Body of pancreas (tissue), 4 donors: ENCODE data around the gene KIZ. TPM values are rescaled to one million over a fixed set of nuclear protein-coding genes. Genes with fewer than 3 reads are reported as not detected.

ENCODE experiments used
- ATAC-seq: fragments of 150-250 bp; one replicate; pipeline ENCODE4 v1.9.1; 2016
- DNase-seq, 4 donors: peaks; one replicate each; pipeline ENCODE4 v3.0.0-alpha.2; 2019
- H3K27ac ChIP-seq, 4 donors: fragments of 200-600 bp; sonication (generic); 1 replicate in 3 of 4; 2 replicates in 1 of 4; pipeline versions ENCODE4 v1.5.1 to v1.6.1; 2016 to 2019; ENCODE audit warnings: mild to moderate bottlenecking in 1 of 4, mixed read lengths in 1 of 4, moderate library complexity in 1 of 4
- H3K27me3 ChIP-seq, 2 donors: fragments of 200-600 bp; sonication (generic); one replicate each; pipeline ENCODE4 v1.6.0; 2016; ENCODE audit warnings: mild to moderate bottlenecking in 1 of 2
- H3K36me3 ChIP-seq, 2 donors: fragments of 200-600 bp; sonication (generic); replicated peaks in 1 of 2; 2 replicates each; pipeline ENCODE4 v1.5.1; 2016; ENCODE audit warnings: low read depth in 2 of 2; ENCODE audit not compliant: insufficient read depth in 1 of 2
- H3K4me1 ChIP-seq: fragments of 200-600 bp; sonication (generic); one replicate; pipeline ENCODE4 v1.6.0; 2016
- H3K4me3 ChIP-seq, 2 donors: fragments of 200-600 bp; sonication (generic); 1 replicate in 1 of 2; 2 replicates in 1 of 2; pipeline ENCODE4 v1.5.1; 2016 to 2019
- H3K9me3 ChIP-seq, 3 donors: fragments of 200-600 bp; sonication (generic); 1 replicate in 2 of 3; 2 replicates in 1 of 3; pipeline ENCODE4 v1.5.1; 2016
- CTCF ChIP-seq, 7 experiments: fragments of 450-650 bp in 4 of 7; fragments of 200-600 bp in 3 of 7; sonication (generic) in 3 of 7; IDR thresholded peaks; one replicate each; pipeline ENCODE4 v1.5.1; 2016 to 2019; ENCODE audit warnings: antibody characterized with exemption in 7 of 7
- POLR2A ChIP-seq, 3 donors: fragments of 450-650 bp; IDR thresholded peaks; one replicate each; pipeline ENCODE4 v1.6.1; 2016; ENCODE audit warnings: antibody characterized with exemption in 3 of 3, mild to moderate bottlenecking in 2 of 3
- WGBS, 2 donors: methylation state at CpG; one replicate each; pipeline ENCODE4 v1.1.5; 2017; 5-methylcytosine and 5-hydroxymethylcytosine counted together
- intact Hi-C: fragments of 100-400 bp; cut with DNase I; formaldehyde crosslinking; loops from one replicate; pipeline ENCODE4 v1.15.1; 2023
- total RNA-seq, 2 donors: library from RNA; depleted of rRNA; stranded (reverse); fragments of >200 nt; gene quantifications; one replicate each; pipeline ENCODE4 v1.1.0, GENCODE V29; 2016

KIZ gene
- total RNA-seq, 2 donors from 2014 or later: 17.1 to 28.7 TPM

GRCh38 chr20:21118138-21118537 lies 7.7 kb upstream of the KIZ start:
- no peak for TF ChIP-seq POLR2A (IDR thresholded peaks at IDR 0.05)
- TF ChIP-seq CTCF (IDR thresholded peaks at IDR 0.05): no peak
- intact Hi-C loops: no loop called here

GRCh38 chr20:21118782-21119181 lies 7.1 kb upstream of the KIZ start:
- Histone ChIP-seq H3K9me3 (no peaks in the 10 kb centered on the region), H3K27ac (no peak overlapping the region), H3K4me3 (no peak overlapping the region), H3K4me1 (no peaks in the 10 kb centered on the region), H3K36me3 (no peaks in the 10 kb centered on the region), H3K27me3 (no peaks in the 10 kb centered on the region)
- intact Hi-C loops: no loop called here
- WGBS, 2 donors: 84 to 86% methylated on average over 2 of the region's 2 CpGs
- ATAC-seq (no peak), DNase-seq (no peak)
- TF ChIP-seq POLR2A (IDR thresholded peaks at IDR 0.05) (no peak), CTCF (IDR thresholded peaks at IDR 0.05) (no peak)

More at GRCh38 chr20:21118138-21118537, 7.7 kb upstream of the KIZ start:
- Histone ChIP-seq H3K36me3 (no peaks in the 10 kb centered on the region), H3K27me3 (no peaks in the 10 kb centered on the region), H3K4me1 (no peaks in the 10 kb centered on the region), H3K4me3 (no peak overlapping the region), H3K9me3 (no peaks in the 10 kb centered on the region), H3K27ac (no peak overlapping the region)
- no peak for ATAC-seq
- WGBS, 2 donors: 65% methylated on average over 4 of the region's 4 CpGs
- no peak for DNase-seq

GRCh38 chr20:21124190-21124589 lies 1.7 kb upstream of the KIZ start:
- DNase-seq (no peak), ATAC-seq (no peak)
- H3K27me3 ChIP-seq: no peaks in the 10 kb centered on the region
- intact Hi-C loops: no loop called here
- H3K4me1 ChIP-seq: peaks cover 19% of the 10 kb centered on the region
- H3K27ac ChIP-seq: no peak overlapping the region
- 84 to 94% methylated on average over 3 of the region's 3 CpGs for WGBS, 2 donors
- TF ChIP-seq POLR2A (IDR thresholded peaks at IDR 0.05): no peak
- TF ChIP-seq CTCF (IDR thresholded peaks at IDR 0.05): no peak
- no peaks in the 10 kb centered on the region for H3K9me3 ChIP-seq
- H3K4me3 ChIP-seq: no peak overlapping the region
- H3K36me3 ChIP-seq: no peaks in the 10 kb centered on the region

- H3K36me3 ChIP-seq: no peaks in the 10 kb centered on the region
- ATAC-seq (peak; percentile 57), DNase-seq (peak; percentile 53 to 64 (median 57))
- H3K27ac ChIP-seq: peak overlapping the region; percentile 32 to 80 (median 73)
- intact Hi-C loops: no loop called here
- H3K27me3 ChIP-seq: no peaks in the 10 kb centered on the region
- peak in 1 of 3 donors; percentile 67 for TF ChIP-seq POLR2A (IDR thresholded peaks at IDR 0.05)
- TF ChIP-seq CTCF (IDR thresholded peaks at IDR 0.05): peak in 1 of 7 experiments; percentile 30
- peak overlapping the region in 1 of 2 donors; percentile 22 for H3K4me3 ChIP-seq
- 1 to 2% methylated on average over 24 to 25 of the region's 25 CpGs for WGBS, 2 donors
- H3K9me3 ChIP-seq: no peaks in the 10 kb centered on the region
- H3K4me1 ChIP-seq: peaks cover 19% of the 10 kb centered on the region
These were observed 622 bp upstream of the KIZ start for GRCh38 chr20:21125072-21125848.

- WGBS, 2 donors: 4% methylated on average over 8 of the region's 8 CpGs
- peak overlapping the region in 3 of 4 donors; percentile 77 to 80 (median 79) for H3K27ac ChIP-seq
- DNase-seq: no peak
- TF ChIP-seq CTCF (IDR thresholded peaks at IDR 0.05) (no peak), POLR2A (IDR thresholded peaks at IDR 0.05) (no peak)
- peaks cover 19% of the 10 kb centered on the region for H3K4me1 ChIP-seq
- peak overlapping the region; percentile 97 for H3K4me3 ChIP-seq
- ATAC-seq: no peak
- no peaks in the 10 kb centered on the region for H3K9me3 ChIP-seq
- H3K27me3 ChIP-seq: no peaks in the 10 kb centered on the region
- no peaks in the 10 kb centered on the region for H3K36me3 ChIP-seq
- intact Hi-C loops: no loop called here
These were observed 644 bp downstream of the KIZ start for GRCh38 chr20:21126581-21126870.
